ENCODE measurements around the gene SLC49A4.

The SLC49A4 gene

DNA sequence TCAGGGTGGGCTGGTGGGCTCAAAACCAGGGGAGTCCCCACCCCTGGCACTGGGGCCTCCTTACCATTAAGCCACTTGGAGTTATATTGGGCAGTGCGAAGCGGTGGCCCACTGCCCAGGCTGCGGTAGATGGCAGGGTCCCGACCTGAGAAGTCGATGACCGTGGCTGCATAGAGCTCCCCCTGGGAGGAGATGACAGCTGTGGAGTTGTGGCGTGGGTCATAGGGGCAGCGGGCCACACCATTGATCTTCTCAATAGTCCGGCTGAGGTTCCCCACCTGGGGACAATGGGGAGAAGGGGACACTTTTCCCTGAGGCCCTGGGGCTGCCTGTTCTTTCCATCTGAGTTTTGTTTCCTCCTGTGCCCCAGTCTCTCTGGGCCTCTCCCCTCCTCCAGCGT is 132.9 kb downstream of the SLC49A4 start:
- no peak for TF ChIP-seq CTCF (IDR thresholded peaks at IDR 0.05; ENCODE audit: low read depth, low read length)
- in situ Hi-C loops (cut with HindIII; ENCODE audit: low sequenced_read_pairs), result no loop called here
- no peak overlapping the region for H3K4me3 ChIP-seq (ENCODE audit: low read depth, low read length)
- DNase-seq (ENCODE audit: low read depth, low spot score), result no peak

- no peak for TF ChIP-seq CTCF (IDR thresholded peaks at IDR 0.05; ENCODE audit: low read depth, low read length)
Observed at GRCh38 chr3:122928396-122929187, 133.7 kb downstream of the SLC49A4 start.

GRCh38 chr3:122929188-122930062 is 134.6 kb downstream of the SLC49A4 start:
- in situ Hi-C loops (cut with HindIII; ENCODE audit: low sequenced_read_pairs), result no loop called here
- no peak for DNase-seq (ENCODE audit: low read depth, low spot score)
- TF ChIP-seq CTCF (IDR thresholded peaks at IDR 0.05; ENCODE audit: low read depth, low read length), result no peak
- no peak overlapping the region for H3K4me3 ChIP-seq (ENCODE audit: low read depth, low read length)

More at GRCh38 chr3:122928396-122929187, 133.7 kb downstream of the SLC49A4 start:
- in situ Hi-C loops (cut with HindIII; ENCODE audit: low sequenced_read_pairs), result no loop called here
- DNase-seq (ENCODE audit: low read depth, low spot score), result no peak
- H3K4me3 ChIP-seq (ENCODE audit: low read depth, low read length), result no peak overlapping the region

DNA sequence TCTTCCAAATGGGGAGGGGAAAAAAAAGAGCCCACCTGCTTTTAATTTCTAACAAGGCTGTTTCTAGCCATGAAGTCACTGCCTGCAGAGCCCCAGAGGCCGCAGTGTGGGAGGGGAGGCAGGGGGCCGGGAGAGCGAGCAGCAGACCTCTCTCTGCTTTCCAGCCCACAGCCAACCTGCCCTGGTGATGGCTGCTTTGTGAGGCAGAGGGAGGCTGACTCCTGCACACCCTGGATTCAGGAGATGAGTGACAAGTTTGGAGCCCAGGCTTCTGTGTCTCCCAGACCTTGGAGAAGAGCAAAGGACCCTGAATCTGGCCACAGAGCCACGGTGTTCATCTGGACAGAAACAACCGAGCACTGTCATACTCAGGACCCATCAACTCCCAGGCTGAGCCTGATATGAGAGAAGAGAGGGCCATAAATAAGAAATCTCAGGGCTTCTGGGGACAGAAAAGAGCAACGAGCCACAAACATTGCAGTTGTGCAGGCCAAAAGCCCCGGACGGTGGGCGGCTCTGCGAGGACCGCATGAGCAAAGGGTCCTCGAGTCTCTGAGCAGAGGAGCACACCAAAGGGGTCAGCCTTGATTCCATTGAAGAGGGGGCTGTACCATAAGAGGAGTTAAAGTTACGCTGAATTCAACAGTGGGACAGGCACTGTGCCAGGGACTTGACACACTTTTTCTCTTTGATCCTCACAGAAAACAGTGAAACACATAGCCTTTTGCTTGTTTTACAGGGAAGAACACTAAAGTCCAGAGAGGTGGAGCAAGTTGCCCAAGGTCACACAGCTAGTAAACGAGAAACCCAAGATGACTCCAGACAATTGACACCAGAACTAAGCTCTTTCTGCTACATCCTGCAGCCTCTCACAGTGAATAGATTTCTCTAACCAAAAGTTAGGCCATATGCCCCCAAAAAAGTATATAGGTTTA is 135.5 kb downstream of the SLC49A4 start:
- H3K4me3 ChIP-seq (ENCODE audit: low read depth, low read length), result no peak overlapping the region
- DNase-seq (ENCODE audit: low read depth, low spot score), result no peak
- TF ChIP-seq CTCF (IDR thresholded peaks at IDR 0.05; ENCODE audit: low read depth, low read length), result no peak
- in situ Hi-C loops (cut with HindIII; ENCODE audit: low sequenced_read_pairs), result no loop called here
